Keratinocyte (primary cell): ENCODE data around the gene BAHCC1.

Source experiments
- EZH2 ChIP-seq: IDR thresholded peaks from one replicate; pipeline ENCODE4 v1.6.1; 2012; ENCODE audit warnings: inconsistent platforms, mild to moderate bottlenecking, low read length, moderate library complexity
- TF ChIP-seq, protein P1 (sequence below), 3 experiments: IDR thresholded peaks in 1 of 3; conservative IDR thresholded peaks in 1 of 3; optimal IDR thresholded peaks in 1 of 3; 2 replicates in 2 of 3; 3 replicates in 1 of 3; pipeline versions ENCODE3 to v1.5.1; 2011; ENCODE audit warnings: low read length in 3 of 3, mild to moderate bottlenecking in 3 of 3, moderate library complexity in 2 of 3, control low read depth in 1 of 3, inconsistent platforms in 1 of 3; ENCODE audit not compliant: insufficient read depth in 2 of 3; ENCODE audit errors: extremely low read depth in 1 of 3

DNA sequence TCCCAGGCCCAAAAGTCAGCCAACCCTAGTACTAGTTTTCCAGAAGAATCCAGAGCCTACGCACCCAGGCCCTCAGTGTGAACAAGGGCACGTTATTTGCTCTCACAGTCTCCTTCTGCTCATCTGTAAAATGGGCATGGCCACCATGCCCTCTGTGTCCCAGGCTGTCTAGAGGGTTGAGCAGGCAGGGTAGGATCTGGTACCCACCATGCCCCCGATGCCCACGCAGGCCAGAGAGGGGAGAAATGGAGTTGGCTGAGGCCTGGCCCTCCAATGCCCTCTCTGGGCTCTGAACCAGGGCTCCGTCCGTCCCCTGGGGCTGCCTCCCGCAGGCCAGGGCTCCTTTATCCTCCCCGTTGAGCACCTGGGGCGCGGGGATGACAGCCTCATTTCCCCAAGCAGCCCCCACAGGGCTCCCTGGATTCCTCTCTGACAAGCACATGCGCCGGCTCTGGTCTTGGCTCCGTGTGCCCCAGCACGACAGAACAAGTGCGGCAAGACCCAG is 9.1 kb upstream of the BAHCC1 start:
- TF ChIP-seq, protein P1, sequence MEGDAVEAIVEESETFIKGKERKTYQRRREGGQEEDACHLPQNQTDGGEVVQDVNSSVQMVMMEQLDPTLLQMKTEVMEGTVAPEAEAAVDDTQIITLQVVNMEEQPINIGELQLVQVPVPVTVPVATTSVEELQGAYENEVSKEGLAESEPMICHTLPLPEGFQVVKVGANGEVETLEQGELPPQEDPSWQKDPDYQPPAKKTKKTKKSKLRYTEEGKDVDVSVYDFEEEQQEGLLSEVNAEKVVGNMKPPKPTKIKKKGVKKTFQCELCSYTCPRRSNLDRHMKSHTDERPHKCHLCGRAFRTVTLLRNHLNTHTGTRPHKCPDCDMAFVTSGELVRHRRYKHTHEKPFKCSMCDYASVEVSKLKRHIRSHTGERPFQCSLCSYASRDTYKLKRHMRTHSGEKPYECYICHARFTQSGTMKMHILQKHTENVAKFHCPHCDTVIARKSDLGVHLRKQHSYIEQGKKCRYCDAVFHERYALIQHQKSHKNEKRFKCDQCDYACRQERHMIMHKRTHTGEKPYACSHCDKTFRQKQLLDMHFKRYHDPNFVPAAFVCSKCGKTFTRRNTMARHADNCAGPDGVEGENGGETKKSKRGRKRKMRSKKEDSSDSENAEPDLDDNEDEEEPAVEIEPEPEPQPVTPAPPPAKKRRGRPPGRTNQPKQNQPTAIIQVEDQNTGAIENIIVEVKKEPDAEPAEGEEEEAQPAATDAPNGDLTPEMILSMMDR (optimal IDR thresholded peaks at IDR 0.05 in 1 of 3, IDR thresholded peaks at IDR 0.05 in 1 of 3, conservative IDR thresholded peaks at IDR 0.05 in 1 of 3; ENCODE audit: extremely low read depth in 1 of 3, insufficient read depth in 2 of 3, low read length in 3 of 3) = no peak
- no peak for TF ChIP-seq EZH2
